Omental fat pad (tissue), 4 donors: ENCODE measurements around the gene PRKCZ. TPM values are rescaled to one million over a fixed set of nuclear protein-coding genes. Genes with fewer than 3 reads are reported as not detected.

Experiments
- ATAC-seq: fragments of 150-250 bp; one replicate; pipeline ENCODE4 v1.9.1; 2016; ENCODE audit warnings: mild to moderate bottlenecking, moderate library complexity; ENCODE audit not compliant: low FRiP score
- DNase-seq: peaks from one replicate; pipeline ENCODE4 v3.0.0-alpha.2; 2019; ENCODE audit warnings: low spot score
- total RNA-seq, 4 donors: library from RNA; depleted of rRNA; stranded (reverse); fragments of >200 nt; gene quantifications; one replicate each; pipeline ENCODE4 v1.1.0, GENCODE V29; 2016
- TF ChIP-seq, protein P1 (sequence below), 3 donors: fragments of 450-650 bp; IDR thresholded peaks; one replicate each; pipeline ENCODE4 v1.5.1; 2016 to 2017; ENCODE audit warnings: antibody characterized with exemption in 3 of 3, mild to moderate bottlenecking in 3 of 3, moderate library complexity in 2 of 3

Gene PRKCZ
- total RNA-seq, 4 donors from 2014 or later = 2.5 to 8.1 (median 2.6) TPM

DNA sequence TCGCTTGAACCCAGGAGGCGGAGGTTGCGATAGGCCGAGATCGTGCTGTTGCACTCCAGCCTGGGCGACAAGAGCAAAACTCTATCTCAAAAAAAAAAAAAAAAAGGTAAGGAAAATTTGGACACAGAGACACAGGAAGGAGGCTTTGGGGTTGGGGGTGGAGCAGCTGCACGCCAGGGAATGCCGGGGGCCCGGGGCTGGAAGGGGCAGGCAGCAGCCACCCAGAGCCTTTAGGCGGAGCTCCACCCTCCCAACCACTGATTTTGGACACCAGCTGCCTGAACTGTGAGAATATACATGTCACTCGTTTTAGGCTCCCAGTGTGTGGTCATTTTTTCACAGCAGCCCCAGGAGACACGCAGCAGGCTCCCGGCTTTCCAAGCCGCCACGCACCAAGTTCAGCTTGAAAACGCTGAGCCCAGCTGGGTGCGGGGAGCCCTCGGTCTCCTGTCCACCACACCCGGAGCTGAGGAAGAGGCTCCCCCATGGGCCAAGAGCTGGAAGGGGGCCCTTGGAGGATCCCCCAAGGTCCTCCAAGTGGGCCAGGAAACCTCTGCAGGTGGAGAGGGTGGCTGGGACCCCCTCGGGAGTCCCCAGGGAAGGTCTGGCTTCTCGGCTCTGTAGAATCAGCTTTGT is 150.2 kb downstream of the PRKCZ start:
- DNase-seq (no peak), ATAC-seq (no peak)
- TF ChIP-seq, protein P1, sequence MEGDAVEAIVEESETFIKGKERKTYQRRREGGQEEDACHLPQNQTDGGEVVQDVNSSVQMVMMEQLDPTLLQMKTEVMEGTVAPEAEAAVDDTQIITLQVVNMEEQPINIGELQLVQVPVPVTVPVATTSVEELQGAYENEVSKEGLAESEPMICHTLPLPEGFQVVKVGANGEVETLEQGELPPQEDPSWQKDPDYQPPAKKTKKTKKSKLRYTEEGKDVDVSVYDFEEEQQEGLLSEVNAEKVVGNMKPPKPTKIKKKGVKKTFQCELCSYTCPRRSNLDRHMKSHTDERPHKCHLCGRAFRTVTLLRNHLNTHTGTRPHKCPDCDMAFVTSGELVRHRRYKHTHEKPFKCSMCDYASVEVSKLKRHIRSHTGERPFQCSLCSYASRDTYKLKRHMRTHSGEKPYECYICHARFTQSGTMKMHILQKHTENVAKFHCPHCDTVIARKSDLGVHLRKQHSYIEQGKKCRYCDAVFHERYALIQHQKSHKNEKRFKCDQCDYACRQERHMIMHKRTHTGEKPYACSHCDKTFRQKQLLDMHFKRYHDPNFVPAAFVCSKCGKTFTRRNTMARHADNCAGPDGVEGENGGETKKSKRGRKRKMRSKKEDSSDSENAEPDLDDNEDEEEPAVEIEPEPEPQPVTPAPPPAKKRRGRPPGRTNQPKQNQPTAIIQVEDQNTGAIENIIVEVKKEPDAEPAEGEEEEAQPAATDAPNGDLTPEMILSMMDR (IDR thresholded peaks at IDR 0.05) = no peak

- ATAC-seq (no peak), DNase-seq (no peak)
- TF ChIP-seq, protein P1 (IDR thresholded peaks at IDR 0.05) = no peak
These were observed 150.9 kb downstream of the PRKCZ start for GRCh38 chr1:2201062-2201461.

DNA sequence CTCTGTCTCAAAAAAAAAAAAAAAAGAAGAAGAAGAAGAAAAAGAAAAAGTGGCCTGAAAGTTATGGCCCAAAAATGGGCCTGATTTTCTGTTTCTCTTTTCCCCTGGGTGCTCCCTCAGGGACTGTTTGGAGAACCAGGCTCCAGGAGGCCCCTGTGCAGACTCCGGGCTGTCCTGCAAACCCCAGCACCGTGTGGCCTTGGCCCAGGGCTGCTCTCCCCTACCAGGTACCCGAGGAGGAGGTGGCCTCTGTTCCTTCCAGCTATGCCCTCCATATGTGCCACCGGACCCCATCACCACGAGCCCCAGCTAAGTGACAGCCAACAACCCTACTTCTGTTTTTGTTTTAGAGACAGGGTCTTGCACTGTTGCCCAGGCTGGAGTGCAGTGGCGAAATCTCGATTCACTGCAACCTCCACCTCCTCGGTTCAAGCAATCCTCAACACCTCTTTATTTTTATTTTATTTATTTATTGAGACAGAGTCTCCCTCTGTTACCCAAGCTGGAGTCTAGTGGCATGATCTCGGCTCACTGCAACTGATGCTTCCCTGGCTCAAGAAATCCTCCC is 151.9 kb downstream of the PRKCZ start:
- ATAC-seq = no peak
- DNase-seq = no peak
- TF ChIP-seq, protein P1 (IDR thresholded peaks at IDR 0.05) = no peak

- ATAC-seq = no peak
- no peak for DNase-seq
- TF ChIP-seq, protein P1 (IDR thresholded peaks at IDR 0.05) = no peak
These were observed 152.8 kb downstream of the PRKCZ start for GRCh38 chr1:2202843-2203601.

DNA sequence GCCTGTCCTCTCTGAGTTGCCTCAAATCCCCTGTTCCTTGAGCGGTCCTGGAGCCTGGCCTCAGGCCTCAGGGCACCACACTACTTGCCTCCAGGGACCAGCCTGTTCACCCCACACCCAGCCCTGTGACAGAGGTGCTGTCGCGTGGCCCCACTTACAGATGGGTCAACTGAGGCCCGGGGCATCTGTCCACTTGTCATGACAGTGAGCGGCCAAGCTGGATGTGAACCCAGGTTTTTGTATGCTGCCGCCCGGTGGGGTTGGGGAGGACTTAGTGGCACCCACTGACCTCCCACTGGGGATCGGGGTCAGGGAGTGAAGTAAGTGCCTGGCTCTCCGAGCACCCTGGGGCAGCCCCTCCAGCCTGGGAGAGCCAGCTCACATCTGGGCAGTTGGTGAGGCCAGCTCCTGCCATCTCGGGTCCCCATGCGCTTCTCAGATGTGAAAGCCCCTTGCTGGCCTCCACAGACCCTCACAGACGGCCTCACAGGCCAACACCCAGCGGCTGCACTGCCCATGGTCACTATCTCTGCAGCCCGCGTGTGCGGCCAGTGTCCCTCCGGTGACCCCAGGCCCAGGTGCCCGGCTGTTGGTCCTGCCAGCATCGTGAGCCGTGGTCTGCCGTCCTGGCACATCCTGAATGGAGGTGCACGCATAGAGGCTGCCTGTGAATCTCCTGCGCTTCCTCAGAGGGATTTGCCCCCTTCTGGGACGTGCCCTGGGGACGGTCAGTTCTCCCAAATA is 153.6 kb downstream of the PRKCZ start:
- no peak for ATAC-seq
- no peak for DNase-seq
- TF ChIP-seq, protein P1 (IDR thresholded peaks at IDR 0.05) = no peak

DNA sequence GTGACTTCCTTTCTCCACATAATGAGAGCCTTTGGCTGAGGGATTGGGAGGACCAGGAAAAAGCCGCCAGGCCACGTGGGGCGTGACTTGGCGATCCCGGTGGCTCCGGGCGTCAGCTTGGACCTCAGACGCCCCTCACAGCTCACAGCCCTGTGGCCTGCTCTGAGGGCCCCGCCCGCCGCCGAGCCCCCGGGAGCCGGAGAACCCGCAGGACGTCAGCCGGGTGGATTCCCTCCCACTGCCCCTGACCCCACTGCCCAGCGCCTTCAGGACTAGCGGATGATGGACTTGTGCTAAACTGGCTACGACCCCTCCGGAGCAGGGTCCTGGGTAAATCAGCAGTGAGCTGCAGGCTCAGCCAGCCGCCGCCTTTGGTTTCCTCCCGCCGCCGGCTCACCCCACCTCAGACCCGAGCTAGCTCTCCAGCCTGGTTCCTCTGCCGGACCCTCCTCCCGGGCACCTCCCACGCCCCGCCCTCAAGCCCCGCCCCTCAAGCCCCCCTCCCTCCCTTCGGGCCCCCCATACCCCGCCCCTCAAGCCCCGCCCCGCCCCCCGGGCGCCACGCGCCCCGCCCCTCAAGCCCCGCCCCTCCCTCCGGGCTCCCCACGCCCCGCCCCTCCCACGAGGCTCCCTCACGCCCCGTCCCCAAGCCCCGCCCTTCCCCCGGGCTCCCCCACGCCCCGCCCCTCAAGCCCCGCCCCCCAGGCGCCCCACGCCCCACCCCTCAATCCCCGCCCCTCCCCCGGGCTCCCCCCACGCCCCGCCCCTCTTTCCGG is 154.4 kb downstream of the PRKCZ start:
- DNase-seq (no peak), ATAC-seq (peak; percentile 29)
- TF ChIP-seq, protein P1 (IDR thresholded peaks at IDR 0.05) = no peak
